Measurements from ENCODE around the gene LRRC73. TPM values are rescaled to one million over a fixed set of nuclear protein-coding genes. Genes with fewer than 3 reads are reported as not detected.

LRRC73 gene
- total RNA-seq, 1 donor = under 0.01 TPM

DNA sequence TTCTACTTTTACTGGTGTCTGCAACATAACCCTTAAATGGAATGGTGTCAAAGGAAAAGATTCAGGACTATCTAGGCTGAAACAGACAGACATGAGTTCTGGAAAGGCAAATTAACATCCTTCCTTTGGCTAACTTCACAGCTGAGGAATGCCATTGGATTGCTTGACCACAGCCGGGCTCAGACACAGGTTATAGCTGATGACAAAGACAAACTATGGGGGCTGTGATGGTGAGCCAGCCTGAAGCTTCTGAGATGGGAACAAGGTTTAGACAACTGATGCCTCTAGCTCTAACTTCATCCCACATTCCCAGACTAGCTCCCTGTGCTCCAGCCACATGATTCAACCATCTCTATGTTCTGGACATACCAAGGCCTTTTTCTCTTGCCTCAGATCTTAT, 22.1 kb upstream of the LRRC73 start:
- TF ChIP-seq, protein P1, sequence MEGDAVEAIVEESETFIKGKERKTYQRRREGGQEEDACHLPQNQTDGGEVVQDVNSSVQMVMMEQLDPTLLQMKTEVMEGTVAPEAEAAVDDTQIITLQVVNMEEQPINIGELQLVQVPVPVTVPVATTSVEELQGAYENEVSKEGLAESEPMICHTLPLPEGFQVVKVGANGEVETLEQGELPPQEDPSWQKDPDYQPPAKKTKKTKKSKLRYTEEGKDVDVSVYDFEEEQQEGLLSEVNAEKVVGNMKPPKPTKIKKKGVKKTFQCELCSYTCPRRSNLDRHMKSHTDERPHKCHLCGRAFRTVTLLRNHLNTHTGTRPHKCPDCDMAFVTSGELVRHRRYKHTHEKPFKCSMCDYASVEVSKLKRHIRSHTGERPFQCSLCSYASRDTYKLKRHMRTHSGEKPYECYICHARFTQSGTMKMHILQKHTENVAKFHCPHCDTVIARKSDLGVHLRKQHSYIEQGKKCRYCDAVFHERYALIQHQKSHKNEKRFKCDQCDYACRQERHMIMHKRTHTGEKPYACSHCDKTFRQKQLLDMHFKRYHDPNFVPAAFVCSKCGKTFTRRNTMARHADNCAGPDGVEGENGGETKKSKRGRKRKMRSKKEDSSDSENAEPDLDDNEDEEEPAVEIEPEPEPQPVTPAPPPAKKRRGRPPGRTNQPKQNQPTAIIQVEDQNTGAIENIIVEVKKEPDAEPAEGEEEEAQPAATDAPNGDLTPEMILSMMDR (IDR thresholded peaks at IDR 0.05; ENCODE audit: insufficient read depth, low read depth, low read length) = no peak
- no peak for DNase-seq (ENCODE audit: low read depth)
- no peak overlapping the region for H3K4me3 ChIP-seq (ENCODE audit: low read depth, low read length)

DNA sequence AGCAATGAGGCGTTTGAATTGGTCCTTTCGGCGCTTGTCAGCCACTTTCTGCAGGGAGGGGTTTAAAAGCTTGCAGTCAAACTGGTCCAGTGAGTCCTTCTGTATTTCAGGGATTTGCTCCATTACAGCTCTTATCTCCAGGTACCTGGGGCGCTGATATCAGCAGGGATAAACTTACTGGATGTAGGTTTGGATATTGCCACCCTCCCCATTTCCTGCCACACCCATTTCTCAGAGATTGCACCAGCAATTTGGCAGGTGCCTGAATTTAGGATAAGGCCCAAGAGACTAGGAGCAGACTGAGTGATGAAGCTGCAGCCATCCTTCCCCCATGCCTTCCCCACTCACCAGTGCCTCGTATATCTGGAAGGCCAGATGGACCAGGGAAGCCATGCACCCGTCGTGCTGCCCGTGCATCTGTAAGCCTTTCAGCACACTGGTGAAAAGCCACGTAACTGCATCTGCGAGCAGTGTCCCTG, 14.4 kb upstream of the LRRC73 start:
- TF ChIP-seq, protein P1 (IDR thresholded peaks at IDR 0.05; ENCODE audit: insufficient read depth, low read depth, low read length) = no peak
- no peak overlapping the region for H3K4me3 ChIP-seq (ENCODE audit: low read depth, low read length)
- DNase-seq (ENCODE audit: low read depth) = no peak

DNA sequence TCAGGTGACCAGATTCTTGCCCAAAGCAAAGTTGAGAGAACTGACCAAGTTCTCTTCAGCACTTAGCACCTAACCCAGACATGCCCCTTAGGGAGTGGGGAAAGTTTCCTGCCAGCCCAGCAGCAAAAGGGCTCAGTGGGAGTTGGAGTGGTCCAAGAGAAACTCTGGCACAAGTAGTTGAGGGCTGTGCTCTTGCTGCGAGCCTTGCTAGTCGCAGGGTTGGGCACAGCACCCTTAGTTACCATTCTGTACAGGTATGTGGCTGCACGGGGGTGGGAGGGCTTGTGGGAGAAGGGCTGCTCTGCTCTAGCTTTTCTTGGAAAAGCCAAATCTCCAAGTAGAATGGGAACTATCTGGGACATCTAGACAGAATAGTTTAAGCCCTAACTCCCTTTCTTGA, 13.1 kb upstream of the LRRC73 start:
- DNase-seq (ENCODE audit: low read depth) = no peak
- TF ChIP-seq, protein P1 (IDR thresholded peaks at IDR 0.05; ENCODE audit: insufficient read depth, low read depth, low read length) = no peak
- no peak overlapping the region for H3K4me3 ChIP-seq (ENCODE audit: low read depth, low read length)

DNA sequence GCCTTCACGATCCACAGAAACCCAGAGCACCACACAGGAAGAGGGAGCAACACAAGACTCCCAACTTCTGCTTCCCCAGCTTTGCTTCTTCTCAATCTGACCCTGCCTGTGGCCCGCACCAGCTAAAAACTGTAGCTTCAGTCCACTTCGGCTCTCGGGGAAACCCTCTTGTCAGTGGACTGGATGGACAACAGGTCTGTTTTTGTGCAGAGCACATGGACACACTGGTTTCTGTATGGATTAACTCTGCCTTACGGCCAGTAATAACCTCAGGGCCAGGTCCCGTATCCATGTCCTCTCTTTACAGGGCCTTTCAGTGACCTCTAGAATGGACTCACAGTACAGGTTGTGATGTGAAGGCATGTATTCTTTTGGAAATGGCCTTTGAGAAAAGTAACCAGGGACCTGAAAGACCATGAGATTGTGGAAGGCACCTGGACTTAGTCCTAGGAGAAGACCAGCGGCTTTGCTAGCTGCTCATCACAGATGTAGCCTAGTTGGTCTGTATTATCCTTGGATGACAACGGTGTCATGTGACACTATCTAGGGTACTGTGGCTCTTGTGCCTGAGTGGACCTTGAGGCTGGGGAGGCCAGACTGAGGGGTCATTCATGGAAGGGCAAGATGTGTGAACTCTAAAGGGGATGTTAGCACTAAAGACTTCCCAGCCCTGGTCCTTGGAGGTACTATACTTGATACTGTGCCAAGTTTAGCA, 12.6 kb upstream of the LRRC73 start:
- H3K4me3 ChIP-seq (ENCODE audit: low read depth, low read length) = no peak overlapping the region
- DNase-seq (ENCODE audit: low read depth) = no peak
- TF ChIP-seq, protein P1 (IDR thresholded peaks at IDR 0.05; ENCODE audit: insufficient read depth, low read depth, low read length) = no peak

DNA sequence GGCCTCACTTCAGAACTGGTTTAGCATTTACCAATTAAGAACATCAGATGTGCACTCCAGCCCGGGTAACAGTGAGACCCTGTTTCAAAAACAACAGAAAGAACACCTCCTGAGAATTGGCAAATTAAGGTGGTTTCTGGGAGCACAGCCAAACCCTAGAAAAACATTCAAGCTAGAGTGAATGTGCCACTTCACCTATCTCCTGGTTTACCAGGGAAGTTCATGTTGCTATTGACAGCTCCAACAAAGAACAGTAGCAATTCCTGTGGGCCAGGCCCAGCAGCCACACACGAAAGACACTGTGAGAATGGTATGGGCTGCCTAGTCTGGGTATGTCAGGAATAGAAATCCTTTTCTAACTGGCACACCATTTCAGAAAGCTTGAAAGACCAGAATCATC, 11.7 kb upstream of the LRRC73 start:
- TF ChIP-seq, protein P1 (IDR thresholded peaks at IDR 0.05; ENCODE audit: insufficient read depth, low read depth, low read length) = no peak
- no peak for DNase-seq (ENCODE audit: low read depth)

DNA sequence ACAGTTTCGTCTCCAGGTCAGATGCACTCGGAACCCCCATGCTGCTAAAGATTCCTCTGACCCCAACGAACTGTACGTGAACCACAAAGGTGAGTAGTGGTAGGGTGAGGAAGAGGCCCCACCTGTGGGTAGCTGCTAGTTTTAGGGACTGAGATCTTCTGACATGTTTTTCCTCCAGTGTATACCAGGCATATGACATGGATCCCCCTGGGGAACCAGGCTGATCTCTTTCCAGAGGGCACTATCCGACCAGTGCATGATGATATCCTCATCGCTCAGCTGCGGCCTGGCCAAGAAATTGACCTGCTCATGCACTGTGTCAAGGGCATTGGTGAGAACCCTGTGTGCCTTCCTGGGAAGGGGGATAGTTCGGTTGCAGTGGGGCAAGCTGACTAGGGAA, 10.0 kb upstream of the LRRC73 start:
- no peak overlapping the region for H3K4me3 ChIP-seq (ENCODE audit: low read depth, low read length)
- TF ChIP-seq, protein P1 (IDR thresholded peaks at IDR 0.05; ENCODE audit: insufficient read depth, low read depth, low read length) = no peak
- no peak for DNase-seq (ENCODE audit: low read depth)

More for the DNA sequence above, 11.7 kb upstream of the LRRC73 start:
- no peak overlapping the region for H3K4me3 ChIP-seq (ENCODE audit: low read depth, low read length)

Data from fibroblast of villous mesenchyme (primary cell).